GM04504 (cell line): ENCODE measurements around the gene SLC25A22.
A peak's percentile ranks its signal among the peaks of the same experiment; 100 is the strongest.

Experiments used
- DNase-seq: peaks from one replicate; pipeline ENCODE4 v3.0.0-alpha.2; 2012; ENCODE audit warnings: low read depth

SLC25A22 gene

DNA sequence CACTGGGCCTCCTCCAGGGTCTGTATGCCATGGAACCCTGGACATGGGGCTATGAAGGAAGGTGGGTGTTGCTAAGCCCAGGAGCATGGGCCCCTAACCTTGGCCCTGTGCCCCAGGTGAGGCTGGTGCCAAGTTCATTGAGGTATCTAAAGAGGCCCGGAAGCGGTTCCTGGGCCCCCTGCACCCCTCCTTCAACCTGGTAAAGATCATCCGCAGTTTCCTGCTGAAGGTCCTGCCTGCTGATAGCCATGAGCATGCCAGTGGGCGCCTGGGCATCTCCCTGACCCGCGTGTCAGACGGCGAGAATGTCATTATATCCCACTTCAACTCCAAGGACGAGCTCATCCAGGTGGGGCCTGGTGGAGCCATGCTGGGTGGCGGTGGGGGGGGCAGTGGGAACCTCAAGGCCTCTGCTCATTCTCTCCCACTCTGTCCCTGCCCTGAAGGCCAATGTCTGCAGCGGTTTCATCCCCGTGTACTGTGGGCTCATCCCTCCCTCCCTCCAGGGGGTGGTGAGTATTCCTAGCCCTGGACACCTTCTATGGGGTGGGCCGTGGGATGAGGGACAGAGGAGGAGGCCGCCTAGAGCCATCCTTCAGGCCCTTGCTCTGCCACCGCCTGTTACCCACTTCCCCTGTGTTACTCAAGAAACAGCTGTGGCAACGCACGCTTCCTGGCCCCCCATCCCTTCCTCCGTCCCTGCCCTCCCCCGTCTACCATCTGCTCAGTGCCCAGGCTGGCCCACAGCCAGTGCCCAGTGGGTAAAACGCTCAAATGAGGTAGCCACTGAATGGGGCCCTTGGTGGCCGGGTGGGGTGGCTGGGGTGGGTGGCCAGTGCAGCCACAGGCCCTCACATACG lies 23.7 kb upstream of the SLC25A22 start:
- DNase-seq: no peak

DNA sequence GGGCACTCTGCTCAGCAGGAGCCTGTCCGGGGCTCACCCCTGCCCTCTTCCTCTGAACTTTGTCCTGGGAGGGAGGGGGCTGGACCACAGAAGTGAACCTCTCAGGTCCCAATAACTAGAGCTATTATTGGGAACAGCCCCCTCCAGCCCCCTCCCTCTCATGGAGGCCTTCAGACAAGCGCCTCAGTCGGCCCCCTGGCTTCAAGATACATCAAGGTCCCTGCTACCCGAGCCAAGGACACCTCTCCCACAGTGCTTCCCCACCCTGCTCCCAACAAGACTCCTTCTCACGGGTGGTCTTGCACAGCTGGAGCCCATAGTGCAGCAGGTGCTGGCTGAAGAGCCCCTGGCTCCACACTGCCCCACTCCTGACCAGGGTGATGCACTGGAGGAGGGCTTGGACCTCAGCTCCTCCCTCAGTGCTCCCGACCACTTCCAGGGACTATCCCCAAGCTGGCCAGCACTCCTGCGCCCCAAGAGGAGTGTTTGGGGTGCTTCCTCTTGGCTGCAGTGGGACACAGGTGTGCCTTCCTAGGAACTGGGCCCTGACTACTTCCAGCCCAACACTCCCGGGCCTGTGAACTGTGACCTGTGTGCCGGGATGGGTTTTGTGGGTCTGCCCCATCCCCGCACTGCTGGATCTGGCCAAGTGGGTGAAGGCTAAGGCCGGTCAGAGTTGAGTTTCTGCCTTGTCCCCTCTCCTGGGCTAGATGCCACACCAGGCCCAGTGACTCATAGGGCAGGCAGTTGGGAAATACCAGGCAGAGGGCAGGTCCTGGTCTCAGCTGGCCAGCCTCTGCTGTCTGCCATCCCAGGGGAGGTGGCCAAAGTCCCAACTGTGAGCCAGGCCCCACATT lies 22.8 kb upstream of the SLC25A22 start:
- no peak for DNase-seq

DNA sequence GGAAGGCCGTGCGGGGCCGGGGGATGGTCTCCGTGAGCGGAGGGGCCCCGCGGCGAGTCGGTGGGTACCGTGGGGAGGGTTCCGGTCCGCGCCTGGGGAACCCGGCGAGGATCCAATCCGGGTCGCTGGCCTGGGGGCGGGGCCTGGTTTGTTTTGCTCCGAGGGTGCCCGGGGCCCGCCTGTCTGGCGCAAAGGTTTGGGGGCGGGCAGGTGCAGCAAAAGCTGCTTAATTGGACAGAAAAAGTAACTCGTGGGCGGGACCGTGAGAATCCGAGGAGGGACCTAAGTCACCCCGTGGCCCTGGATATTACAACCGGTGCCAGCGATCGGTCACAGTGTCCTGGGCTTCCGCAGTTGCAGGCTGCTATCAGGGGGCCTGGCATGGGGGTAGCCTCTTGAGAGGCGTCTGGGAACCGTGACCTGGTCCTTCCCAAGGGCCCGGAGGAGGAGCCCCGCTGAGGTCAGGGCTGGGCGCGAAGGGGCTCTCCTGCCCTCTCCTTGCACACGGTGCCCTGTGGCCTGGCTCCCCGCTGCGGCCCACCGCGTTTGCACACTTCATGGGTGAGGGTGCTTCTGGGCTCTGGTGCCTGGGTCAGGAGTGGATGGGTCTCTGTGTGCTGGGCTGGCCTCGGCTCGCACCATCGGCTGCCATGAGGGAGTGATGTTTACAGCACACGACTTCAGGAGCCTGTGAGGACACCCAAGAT lies 22.0 kb upstream of the SLC25A22 start:
- no peak for DNase-seq

DNA sequence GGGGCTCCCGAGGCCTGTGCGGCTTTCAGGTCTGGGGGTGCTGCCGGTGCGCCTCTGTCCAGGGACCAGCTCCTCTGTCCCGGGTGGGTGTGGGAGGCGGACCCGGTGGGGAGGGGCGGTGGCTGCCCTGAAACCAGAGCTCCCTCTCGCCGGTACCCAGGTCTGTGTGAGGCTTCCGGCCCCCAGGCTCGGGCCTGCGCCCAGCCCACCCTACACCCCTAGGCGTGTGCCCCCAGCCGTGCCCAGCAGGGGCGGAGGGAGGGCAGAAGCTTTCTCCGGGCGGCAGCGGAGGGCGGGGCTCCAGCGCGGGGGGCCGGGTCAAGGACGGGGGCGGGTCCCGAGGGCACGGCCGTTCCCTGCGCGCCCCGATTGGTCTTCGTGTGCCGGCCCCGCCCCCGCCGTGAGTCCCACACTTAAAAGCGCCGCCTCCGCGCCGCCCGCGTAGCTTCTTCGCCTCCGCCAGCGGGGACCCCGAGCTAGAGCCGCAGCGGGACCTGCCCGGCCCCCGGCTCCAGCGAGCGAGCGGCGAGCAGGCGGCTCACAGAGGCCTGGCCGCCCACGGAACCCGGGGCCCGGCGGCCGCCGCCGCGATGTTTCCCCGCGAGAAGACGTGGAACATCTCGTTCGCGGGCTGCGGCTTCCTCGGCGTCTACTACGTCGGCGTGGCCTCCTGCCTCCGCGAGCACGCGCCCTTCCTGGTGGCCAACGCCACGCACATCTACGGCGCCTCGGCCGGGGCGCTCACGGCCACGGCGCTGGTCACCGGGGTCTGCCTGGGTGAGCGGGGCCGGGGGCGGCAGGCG lies 21.2 kb upstream of the SLC25A22 start:
- DNase-seq: peak; percentile 67

DNA sequence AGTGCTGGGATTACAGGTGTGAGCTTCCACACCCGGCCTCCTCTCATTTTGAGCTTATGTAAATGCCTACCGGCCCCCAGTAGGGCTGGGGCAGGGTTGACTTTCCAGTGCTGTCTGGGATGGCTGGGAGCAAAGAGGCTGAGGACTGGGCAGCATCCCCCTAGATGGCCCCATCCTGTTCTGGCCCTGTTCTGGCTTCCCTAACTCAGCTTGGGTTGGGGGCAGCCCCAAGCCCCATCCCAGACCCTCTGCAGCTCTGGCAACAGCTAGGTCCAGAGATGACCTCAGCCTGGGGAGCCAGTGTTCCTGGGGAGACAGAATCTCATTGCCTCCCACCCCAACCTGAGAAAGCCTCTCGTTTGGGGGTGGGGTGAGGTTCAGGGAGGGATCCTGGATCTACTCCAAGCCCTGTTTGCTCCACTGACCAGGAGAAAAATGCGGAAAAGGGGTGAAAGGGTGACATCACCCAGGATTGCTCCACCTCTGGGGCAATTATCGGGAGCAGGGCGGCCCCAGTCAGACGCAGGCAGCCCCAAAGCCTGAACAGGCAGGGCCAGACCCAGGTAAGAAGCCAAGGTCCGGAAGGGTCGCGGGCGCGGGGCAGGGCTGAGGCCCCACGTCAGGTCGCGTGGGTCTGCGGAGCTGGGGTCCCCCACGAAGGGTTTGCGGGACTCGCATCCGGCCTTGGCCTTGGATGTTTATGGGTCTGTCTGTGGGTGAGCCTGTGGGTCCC lies 20.5 kb upstream of the SLC25A22 start, which contains the start of gene PNPLA2:
TSS of gene PNPLA2 (plus strand) at position 519 of the 733 bp plus-strand sequence. CDS start 805 bp downstream, outside the sequence.
- DNase-seq: peak; percentile 69

DNA sequence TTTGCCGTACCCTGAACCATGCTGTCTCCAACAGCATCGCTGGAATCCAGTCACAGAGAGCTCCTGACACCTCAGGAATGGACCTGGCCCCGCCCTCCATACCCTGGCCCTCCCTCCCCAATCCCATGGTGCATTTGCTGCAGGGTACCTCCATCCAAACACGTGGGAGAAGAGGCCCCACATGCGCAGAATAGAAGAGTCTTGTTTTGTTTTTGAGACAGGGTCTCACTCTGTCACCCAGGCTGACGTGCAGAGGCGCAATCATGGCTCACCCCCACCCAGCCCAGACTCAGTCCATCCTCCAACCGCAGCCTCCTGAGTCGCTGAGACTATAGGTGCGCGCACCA lies 18.3 kb upstream of the SLC25A22 start:
- no peak for DNase-seq

DNA sequence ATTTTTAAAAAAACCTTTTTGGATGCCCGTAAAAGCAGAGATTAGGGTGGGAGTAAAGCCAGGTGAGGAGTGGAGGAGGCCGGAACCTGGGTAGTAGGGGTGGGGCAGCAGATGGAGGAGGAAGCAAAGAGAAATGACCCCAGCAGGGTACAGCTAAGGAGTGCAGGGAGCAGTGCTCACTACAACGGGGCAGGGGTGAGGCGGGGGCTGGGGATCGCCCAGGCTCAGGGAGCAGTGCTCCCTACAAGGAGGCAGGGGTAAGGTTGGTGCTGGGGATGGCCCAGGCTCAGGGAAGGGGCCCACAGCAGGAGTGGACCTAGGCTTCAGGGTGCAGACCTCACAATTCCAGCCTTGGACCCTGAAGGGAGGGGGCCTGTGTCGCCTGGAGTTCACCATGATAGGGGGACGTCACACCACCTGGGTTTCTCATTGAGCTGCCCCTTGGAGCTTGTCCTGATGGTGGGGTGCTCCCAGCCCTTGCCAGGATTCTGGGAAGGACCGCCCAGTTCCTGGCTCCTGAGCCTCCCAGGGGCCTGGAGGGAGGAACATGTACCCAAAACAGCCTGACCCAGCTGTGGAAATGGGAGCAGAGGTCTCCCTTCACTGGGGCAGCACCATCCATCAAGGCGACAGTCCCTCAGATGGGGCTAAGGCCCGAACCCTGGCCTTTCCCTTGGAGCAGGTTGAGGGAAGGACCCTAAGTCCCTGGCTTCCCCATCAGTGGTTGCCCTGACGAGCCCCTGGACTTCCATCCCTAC lies 17.8 kb upstream of the SLC25A22 start:
- DNase-seq: no peak

DNA sequence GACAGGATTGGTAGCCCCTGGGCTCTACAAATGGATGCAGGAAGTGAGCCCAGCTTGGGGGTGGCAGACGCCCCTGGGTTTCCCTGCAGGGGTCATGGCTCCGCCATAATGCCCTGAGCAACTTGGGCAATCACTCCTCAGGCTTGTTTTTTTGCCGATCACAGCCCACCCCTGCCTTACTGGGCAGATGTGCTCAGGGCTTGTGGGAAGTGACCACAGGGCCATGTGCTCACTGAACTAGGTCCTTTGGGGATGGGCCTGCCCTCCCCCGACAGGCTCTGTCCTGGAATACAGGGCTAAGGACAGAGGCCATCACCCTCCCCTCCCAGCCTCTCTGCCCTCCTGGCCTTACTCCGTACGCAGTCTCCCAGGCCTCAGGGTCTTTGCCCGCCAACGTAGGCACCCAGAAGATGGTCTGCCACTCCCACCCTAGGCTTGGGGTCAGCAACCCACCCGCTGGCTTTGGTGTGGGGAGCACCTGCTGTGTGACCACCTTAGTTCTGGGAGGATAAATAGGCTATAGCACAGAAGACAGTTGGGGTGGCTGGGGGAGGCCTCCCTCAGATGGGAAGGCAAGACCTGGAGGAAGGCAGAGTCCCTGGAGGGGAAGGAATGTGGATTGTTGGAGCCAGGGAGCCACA lies 15.5 kb upstream of the SLC25A22 start:
- DNase-seq: no peak

DNA sequence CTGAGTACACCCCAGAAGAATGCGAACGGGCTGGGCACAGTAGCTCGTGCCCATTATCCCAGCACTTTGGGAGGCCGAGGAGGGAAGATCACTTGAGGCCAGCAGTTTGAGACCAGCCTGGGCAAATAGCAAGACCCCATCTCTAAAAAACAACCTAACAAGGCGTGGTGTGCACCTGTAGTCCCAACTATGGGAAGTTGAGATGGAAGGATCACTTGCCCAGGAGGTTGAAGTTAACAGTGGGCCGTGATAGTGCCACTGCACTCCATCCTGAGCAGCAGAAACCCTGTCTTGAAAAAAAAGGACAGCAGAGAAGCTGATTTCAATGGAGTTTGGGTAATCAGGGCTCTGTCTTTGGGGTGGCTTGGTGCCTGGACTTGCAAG lies 15.0 kb upstream of the SLC25A22 start:
- no peak for DNase-seq

DNA sequence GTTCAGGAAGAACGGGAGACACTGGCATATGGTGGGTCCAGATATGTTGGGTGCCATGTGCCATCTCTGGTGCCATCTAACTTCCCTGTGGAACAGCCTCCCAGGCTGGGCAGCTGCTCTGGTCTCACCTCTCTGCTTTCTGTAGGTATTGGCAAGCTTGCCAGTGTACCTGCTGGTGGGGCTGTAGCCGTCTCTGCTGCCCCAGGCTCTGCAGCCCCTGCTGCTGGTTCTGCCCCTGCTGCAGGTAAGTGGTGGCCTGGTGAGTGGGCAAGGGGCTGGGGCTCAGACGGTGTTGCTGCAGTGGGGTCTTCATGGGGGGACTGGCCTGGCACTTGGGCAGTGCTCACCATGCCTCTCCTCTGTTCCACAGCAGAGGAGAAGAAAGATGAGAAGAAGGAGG lies 14.3 kb upstream of the SLC25A22 start:
- no peak for DNase-seq

DNA sequence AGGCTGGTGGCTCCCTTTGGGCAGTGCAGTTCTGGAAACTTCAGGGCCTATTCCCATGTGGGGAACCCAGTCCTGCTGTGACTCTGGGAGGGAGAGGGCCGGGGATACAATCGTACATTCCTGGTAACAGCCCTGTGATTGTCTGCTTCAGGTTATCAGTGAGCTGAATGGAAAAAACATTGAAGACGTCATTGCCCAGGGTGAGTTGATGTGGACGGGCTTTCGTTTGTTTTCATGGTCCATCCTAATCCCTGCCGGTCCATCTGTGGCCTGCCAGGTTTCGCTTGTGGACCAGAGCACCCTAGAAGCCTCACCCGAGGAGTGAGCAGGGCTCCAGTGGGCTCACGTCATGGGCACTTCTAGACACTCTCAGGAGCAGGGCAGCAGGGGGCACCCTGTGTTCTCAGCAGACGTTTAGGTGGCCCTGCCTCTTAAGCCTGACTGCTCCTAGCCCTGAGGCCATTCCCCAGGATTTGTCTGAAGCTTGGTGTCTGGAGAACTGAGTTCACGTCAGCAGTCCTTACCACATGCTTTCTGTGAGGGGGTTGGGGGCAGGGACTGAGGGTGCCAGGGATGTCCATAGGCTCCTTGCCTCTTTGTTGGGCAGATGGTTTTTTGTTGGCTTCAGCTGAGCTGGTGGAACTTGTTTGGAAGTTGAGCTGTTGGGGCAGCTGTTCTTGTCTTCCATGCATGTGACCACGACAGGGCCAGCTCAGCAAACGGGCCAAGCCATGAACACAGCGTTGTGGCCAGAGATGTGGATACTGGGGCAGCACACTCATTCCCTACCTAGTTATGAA lies 13.6 kb upstream of the SLC25A22 start:
- no peak for DNase-seq

DNA sequence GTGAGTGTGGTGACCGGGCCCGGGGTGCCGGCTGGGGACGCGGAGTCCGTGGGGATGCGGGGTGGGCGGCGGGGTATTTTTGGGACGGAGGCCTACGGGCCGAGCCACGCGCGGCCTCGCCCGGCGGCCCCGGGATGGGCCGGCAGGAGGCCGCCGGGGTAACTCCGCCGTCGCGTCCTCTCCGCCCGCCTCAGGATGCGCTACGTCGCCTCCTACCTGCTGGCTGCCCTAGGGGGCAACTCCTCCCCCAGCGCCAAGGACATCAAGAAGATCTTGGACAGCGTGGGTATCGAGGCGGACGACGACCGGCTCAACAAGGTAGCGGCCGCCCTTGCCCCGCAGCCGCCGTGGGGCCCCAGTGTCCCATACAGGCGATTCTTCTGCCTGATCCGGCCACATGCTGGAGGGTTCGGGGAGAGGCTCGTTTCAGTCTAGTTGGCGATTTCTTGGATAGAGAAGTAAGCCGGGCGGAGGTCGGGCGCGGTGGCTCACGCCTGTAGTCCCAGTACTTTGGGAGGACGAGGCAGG lies 12.0 kb upstream of the SLC25A22 start:
- DNase-seq: no peak

DNA sequence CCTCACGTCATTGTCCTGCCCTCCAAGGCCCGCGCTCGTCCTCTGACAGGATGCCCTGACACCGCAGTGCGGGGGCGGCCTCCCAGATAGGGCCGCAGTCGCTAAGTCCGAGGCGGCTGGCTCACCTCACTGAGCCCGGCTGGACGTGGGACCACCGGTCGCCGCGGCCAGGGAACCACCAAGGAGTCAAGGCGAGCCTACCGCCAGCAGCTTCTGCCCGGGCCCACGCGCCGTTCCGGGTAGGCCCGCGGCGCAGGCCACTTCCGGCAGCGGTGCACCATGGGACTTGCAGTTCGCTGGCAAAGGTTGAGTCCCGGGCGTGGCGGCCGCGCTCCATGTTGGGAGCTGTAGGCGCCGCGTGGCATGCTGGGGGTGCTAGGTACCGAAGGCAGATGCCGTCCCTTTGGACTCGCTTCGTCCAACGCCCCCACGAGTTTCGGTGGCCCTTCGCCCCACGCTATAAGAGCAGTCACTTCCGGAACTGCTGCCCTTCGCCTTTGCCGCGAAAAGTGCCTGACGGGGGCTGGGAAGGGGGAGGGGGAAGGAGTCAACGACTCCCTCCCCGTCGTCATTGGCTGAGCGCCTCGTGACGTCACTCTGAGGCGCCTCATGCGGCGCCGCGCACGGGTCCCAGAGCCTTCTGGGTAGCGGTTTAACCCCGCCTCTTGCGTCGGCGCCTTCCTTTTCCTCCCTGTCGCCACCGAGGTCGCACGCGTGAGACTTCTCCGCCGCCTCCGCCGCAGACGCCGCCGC lies 11.4 kb upstream of the SLC25A22 start, which contains the start of gene RPLP2:
TSS of gene RPLP2 (plus strand) at position 681 of the 753 bp plus-strand sequence. CDS start 268 bp downstream, outside the sequence.
- DNase-seq: peak; percentile 94

DNA sequence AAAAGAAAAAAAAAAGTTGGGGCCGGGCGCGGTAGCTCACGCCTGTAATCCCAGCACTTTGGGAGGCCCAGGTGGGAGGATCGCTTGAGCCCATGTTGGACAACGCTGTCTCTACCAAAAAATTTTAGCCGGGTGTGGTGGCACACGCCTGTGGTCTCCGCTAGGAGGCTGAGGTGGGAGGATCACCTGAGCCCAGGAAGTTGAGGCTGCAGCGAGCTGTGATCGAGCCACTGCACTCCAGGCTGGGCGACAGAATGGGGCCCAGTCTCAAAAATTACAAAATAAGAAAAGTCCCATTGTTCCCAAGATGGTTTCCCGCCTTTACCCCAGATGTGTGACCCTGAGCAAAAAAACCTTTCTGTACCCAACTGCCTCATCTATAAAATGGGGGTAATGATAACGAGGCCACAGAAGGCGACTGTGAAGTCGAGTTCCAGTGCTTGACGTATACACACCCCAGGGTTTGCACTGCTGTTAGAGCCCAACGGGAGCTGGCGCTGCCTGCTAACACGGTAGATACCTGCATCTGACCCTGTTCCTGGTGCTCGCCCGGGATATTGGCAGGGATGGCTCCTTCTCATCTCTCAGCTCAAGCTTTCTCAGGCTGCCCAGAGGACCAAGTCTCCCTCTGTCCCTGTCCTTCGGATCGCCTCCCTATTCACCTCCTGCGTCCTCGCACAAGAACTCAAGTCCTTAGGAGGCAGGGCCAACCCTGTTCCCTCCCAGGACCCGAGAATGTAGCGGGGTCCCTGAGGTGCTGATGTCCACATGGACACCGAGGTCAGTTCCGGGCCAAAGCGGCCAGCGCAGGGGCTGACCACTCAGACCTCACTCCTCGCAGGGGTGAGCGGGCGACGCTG lies 10.6 kb upstream of the SLC25A22 start:
- peak; percentile 65 for DNase-seq

DNA sequence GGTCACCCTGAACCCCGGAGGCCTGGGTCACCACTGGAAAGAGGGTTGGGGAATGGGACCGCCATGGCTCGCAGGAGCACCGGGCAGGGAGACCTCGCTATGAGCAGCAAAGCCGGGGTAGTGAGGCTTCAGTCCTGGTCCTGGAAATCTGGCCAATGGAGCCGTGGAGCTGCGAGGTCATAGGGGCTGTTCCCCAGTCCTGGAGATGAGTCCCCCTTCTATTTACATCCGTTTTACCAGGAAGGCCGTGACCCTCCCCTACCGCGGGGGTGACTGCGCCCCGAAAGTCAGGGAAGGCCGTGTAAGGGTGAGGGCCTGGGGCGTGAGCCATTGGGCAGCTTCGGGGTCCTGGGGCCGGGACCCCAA lies 6.5 kb upstream of the SLC25A22 start:
- no peak for DNase-seq

DNA sequence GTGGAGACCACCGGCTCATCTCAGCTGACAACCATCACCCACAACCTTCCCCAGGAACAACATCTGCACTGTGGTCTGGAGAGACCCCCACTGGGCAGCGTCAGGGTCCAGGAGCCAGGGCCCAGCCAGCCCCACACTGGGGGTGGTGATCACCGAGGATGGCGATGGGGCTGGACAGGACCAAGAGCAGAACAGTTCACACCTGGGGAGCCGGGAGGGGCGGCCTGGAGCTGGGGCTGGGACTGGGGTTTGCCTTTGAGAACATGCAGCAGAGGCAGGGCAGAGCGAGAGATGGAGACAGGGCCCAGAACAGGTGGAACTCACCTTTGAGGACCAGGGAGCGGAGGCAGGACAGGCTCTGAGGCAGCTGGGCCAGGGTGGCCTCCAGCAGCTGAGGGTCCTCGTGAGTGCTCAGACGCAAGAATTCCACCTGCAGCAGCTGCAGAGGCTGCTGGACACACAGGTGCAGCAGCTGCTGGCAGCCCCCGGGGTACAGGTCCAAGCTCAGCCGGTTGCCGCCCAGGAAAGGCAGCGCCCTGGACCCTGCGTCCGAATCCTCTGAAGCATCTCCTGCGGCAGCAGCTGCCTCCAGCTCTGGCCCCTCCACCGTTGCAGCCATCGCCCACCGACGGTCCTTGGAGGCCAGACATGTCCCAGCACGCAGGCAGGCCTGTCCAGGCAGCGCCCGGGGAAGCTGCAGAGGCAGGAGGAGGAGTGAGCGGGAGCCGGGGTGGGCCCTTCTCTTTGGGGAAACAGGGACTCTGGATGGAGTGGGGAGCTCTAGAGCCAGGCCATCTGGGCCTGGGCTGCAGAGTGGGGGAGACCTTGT lies 5.9 kb upstream of the SLC25A22 start:
- DNase-seq: no peak
